Stimulated activated naive CD4-positive, alpha-beta T cell (primary cell): ENCODE measurements around the gene PTPN13.

ENCODE experiments used
- DNase-seq, 6 experiments: peaks; one replicate each; lab custom pipeline; 2025; lab: John Stamatoyannopoulos, UW

The PTPN13 gene

GRCh38 chr4:86587381-86588140, 6.6 kb upstream of the PTPN13 start:
- DNase-seq, result no peak

DNA sequence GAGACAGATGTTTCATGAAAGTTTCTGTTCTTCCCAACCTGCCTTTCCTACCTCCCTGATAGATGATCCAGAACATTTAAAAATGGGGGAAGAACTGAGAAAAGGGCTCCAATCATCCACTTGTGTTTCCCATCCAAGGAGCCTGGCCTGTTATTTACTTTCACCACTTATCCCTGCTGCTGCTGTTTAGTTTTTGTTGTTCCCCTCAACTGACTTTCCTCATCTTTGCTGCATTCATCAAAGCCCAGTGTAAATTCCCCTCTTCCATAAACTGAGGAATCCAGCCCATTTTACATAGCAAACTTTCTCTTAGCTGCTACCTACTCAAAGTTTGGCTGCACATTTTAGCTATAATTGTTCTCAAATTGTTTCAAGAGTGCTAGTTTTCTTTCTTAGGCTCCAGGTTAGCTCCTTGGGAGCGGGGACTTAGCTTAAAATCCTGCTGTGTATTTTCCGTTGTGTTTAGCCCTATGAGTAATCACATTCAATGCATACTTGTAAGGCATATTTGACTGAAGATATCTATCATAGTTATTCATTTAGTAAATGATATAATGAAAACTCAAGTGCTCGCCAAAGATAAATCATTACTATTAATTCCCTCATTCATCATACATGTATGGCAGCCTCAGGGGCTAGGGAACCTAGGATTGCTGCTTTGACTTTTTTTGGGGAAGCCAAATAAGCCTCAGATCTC, 1.4 kb upstream of the PTPN13 start:
- DNase-seq, result no peak

- DNase-seq, result no peak
These were observed 677 bp downstream of the PTPN13 start for GRCh38 chr4:86594559-86595425.

DNA sequence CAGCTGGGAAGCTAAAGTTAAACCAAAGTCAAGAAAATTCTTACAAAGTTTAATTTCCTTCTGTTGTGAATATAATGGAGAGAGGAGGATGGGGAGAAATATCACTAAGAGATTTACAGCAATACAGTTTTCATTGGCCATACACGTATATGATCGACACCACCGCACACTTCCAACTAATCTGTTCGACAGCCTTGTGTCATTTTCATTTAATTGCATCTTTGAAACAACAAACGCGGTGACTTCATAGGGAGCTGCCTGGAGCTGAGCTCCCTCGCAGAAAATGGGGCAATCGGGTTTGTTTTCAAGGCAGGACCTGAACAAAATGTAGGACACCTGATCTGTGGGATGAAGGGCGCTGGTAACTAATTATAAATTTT, 1.3 kb downstream of the PTPN13 start:
- DNase-seq, result no peak

DNA sequence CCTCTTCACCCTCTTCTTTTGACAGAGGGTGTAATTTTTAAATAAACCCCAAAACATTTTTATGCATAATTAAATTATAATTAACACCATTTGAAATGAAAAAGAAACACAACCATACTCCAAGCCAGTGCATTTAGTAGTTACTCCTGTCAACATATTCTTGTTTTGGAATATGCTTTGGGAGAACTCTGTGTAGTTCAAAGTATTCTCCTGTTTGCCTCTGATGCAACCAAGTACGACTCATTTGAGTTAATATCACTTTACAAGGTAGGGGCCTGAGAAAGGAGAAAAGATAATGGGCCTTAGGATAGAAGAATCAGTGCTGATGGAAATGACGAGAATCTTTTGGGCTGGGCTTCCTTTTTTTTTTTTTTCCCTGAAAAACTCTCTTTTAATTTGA, 2.7 kb downstream of the PTPN13 start:
- no peak for DNase-seq

- DNase-seq, result no peak
These were observed 6.0 kb downstream of the PTPN13 start for GRCh38 chr4:86600007-86600653.

DNA sequence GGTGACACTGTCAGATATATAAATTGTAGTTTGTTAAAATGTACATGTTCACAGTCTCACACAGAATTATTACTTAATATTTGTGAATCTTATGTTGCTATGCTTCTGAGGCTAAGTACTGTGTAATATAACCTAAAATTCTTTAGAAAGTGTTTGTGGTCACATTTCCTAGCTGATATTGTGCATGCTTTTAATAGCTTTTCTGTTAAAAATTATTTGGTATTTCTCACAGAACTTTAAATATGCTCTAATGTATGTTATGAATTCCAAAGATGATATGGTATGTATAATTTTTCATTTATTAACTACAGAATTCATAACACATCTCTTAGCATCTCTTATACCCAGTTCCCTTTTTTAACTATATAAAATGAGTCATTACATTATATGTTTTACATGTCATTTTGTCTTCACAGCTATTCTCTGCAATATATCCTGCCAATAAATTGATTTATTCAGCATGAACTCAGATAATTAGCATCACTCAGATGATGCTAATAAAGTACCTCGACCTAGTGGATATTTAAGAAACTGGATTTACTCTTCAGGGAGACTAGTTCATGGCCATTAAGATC, 9.3 kb downstream of the PTPN13 start:
- no peak for DNase-seq

DNA sequence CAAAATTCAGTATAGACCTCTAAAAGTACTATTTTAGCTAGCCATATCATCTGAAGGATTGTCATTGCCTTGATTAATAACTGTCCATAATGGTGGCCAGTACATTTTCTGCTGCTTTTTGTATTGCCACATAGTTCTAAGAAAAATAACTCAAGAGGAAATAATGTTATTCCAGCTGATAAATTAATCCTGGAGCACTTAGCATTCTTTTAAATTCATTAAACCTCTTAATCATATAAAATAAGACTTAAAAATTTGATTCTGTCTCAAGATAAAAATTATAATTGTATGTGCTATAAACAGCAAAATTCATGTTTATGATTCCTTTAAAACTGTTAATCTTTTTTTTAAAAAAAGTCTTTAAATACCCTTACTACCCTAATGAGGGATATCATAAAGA, 12.7 kb downstream of the PTPN13 start:
- DNase-seq, result no peak

- no peak for DNase-seq
These were observed 14.8 kb downstream of the PTPN13 start for GRCh38 chr4:86608757-86609375.

- no peak for DNase-seq
These were observed 17.6 kb downstream of the PTPN13 start for GRCh38 chr4:86611757-86612156.

DNA sequence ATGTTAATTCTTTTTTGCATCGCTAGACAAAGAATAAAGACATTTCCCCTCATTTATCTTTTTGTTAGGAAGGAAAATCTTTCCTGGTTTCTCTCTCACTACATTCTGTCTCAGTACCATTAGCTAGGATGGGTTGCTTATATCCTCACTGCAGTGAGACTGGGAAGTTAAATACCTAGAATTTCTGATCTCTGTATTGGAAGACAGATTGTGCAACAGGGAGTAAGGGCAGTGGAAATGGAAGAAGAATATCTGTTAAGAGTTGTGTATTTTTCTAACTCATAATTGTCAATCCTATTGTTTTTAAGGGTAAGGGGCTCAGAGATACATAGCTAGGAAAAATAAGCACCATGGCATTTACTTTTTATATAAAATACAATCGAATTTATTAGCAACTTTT, 19.6 kb downstream of the PTPN13 start:
- DNase-seq, result no peak

DNA sequence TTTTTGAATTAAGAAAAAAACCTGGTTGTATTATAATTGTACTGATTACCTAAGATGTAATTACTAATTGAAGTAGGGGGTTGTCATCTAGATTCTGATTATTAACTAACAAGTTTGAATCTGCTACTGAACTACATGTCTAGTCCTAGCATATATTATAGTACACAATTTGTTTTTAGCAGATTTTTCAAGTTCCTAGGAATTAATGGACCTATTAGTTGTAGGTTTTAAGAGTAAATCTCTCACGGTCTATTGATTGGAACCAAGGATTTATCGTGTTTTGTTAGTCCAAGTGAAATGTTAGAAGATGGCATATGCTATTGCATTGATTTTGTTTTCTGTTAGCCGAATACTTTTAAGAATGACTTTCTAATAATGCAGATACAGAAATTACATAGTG, 20.8 kb downstream of the PTPN13 start:
- no peak for DNase-seq

GRCh38 chr4:86615501-86615900, 21.4 kb downstream of the PTPN13 start:
- no peak for DNase-seq

GRCh38 chr4:86619656-86620055, 25.5 kb downstream of the PTPN13 start:
- DNase-seq, result no peak

DNA sequence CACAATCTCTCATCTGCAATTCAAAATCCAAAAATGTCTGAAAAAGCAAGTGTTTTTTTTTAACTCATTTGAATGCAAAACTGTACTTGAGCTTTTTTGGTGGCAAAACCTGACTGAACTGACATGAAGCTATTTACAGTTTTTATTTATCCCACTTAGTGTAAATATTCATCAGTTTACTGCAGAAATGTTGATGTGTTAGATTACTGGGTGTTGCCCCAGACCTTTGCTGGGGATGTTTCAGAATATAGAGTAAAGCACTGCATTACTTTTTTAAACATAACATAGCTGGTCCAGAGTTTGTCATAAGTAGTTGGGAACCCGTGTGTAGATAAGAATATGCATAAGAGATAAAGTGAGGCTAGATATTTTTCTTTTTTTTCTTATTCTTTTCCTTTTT, 27.3 kb downstream of the PTPN13 start:
- no peak for DNase-seq

DNA sequence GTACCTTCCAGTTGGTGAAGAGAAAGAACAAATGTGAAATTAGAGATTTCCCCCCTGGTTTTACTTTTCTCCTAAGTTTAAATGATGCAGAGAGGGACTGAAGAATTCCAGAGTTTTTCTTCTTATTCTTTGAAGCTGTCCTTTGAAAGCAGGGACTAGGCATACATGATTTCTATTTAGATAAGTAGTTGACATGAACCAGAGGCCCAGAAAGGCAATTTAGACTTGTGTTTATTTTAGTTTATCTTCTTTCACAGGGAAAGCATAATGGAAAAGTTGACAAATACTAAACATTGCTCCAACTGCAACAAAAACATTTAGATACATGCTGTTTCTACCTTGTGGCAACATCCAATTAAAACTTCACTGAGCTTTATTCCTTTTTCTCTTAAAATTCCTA, 32.0 kb downstream of the PTPN13 start:
- no peak for DNase-seq

- no peak for DNase-seq
These were observed 33.5 kb downstream of the PTPN13 start for GRCh38 chr4:86627462-86628135.

DNA sequence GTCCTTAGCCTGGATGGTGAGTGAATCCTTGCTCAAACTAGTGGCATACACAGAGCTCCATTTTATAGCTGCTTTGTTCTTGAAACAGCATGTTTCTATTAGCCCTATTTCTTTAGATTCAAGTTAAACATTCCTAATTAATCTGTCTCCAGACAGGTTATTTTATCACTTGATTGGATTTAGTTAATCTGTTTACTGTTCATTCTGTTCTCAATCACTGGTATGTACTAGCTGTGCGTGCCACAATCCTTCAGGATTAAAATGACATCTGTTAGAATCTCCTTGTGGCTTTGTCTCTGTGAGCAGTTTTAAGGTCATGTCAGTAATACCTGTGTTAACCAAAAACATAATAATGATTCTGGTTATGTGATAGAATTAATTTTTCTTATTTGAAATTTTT, 36.5 kb downstream of the PTPN13 start:
- DNase-seq, result no peak

GRCh38 chr4:86631166-86631565, 37.1 kb downstream of the PTPN13 start:
- DNase-seq, result no peak

DNA sequence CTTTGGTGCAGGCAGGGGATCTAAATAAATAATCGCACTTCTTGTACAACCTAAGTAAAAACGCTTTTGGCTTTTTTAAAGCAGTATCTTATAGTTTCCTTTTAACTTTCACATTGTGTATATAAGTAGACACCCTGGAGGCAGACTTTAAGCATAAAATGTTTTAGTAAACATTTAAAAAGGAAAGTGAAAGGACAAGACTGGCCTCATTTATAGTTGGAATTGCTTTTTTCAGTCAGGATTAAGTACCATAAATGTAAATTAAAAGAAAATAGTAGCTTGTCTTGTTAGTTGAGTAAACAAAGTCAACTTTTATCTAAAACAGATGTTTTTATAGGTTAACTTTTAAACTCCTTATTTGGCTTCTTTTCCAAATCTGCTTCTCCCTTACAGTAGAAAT, 39.7 kb downstream of the PTPN13 start:
- DNase-seq, result no peak

- DNase-seq, result no peak
These were observed 46.4 kb downstream of the PTPN13 start for GRCh38 chr4:86640469-86640868.
